K562 (cell line): Measurements from ENCODE around the gene BIN1. TPM values are rescaled to one million over a fixed set of nuclear protein-coding genes. Genes with fewer than 3 reads are reported as not detected.

Experiments used
- HINFP ChIP-seq: fragments of 450-650 bp; conservative IDR thresholded peaks from 2 replicates; pipeline ENCODE4 v1.6.1; 2016; ENCODE audit warnings: missing genetic modification characterization, low read depth, mild to moderate bottlenecking, control low read depth, missing compliant biosample characterization
- HLTF ChIP-seq: fragments of 450-650 bp; IDR thresholded peaks from 2 replicates; pipeline ENCODE4 v1.6.1; 2016
- ILK ChIP-seq: fragments of 450-650 bp; IDR thresholded peaks from 2 replicates; pipeline ENCODE4 v1.6.1; 2016; ENCODE audit warnings: missing genetic modification characterization, low read depth, mild to moderate bottlenecking, missing compliant biosample characterization, moderate library complexity, borderline replicate concordance
- MLX ChIP-seq, 2 experiments: fragments of 450-650 bp in 1 of 2; sonication (generic) in 1 of 2; formaldehyde crosslinking; conservative IDR thresholded peaks; 2 replicates each; pipeline versions ENCODE4 v1.4.0 to v1.8.1; 2020 to 2022; ENCODE audit warnings: mild to moderate bottlenecking in 1 of 2, missing genetic modification reagents in 1 of 2
- NR4A1 ChIP-seq, 2 experiments: fragments of 250-450 bp in 1 of 2; fragments of 450-650 bp in 1 of 2; sonication (Bioruptor Pico) in 1 of 2; IDR thresholded peaks; 2 replicates each; pipeline versions ENCODE4 v1.4.0 to v1.6.1; 2016 to 2020; ENCODE audit warnings: mild to moderate bottlenecking in 2 of 2, missing compliant biosample characterization in 1 of 2, missing genetic modification characterization in 1 of 2, moderate library complexity in 1 of 2
- OTX1 ChIP-seq: fragments of 450-650 bp; formaldehyde crosslinking; IDR thresholded peaks from 2 replicates; pipeline ENCODE4 v1.4.0; 2022; ENCODE audit warnings: mild to moderate bottlenecking
- PHF20 ChIP-seq: fragments of 450-650 bp; IDR thresholded peaks from 2 replicates; pipeline ENCODE4 v1.6.1; 2018; ENCODE audit not compliant: partially characterized antibody
- SIN3B ChIP-seq: fragments of 450-650 bp; IDR thresholded peaks from 2 replicates; pipeline ENCODE4 v1.6.1; 2017; ENCODE audit warnings: low read depth, mild to moderate bottlenecking, moderate library complexity
- SPI1 ChIP-seq: IDR thresholded peaks from 2 replicates; pipeline ENCODE4 v1.6.1; 2011; ENCODE audit warnings: low read depth, low read length, control low read depth, borderline replicate concordance
- TEAD2 ChIP-seq: fragments of 450-650 bp; IDR thresholded peaks from 2 replicates; pipeline ENCODE4 v1.6.1; 2016; ENCODE audit warnings: missing genetic modification characterization, control low read depth, missing compliant biosample characterization
- TOE1 ChIP-seq, 2 experiments: fragments of 450-650 bp in 1 of 2; sonication (generic) in 1 of 2; formaldehyde crosslinking in 1 of 2; IDR thresholded peaks; 2 replicates each; pipeline versions ENCODE4 v1.7.1 to v1.8.0; 2016 to 2022; ENCODE audit warnings: borderline replicate concordance in 2 of 2, mild to moderate bottlenecking in 2 of 2, antibody characterized with exemption in 1 of 2, inconsistent platforms in 1 of 2, low read depth in 1 of 2, missing genetic modification reagents in 1 of 2, moderate library complexity in 1 of 2
- XRCC3 ChIP-seq: fragments of 450-650 bp; IDR thresholded peaks from 2 replicates; pipeline ENCODE4 v1.6.1; 2017; ENCODE audit warnings: mild to moderate bottlenecking, moderate library complexity
- ZBTB40 ChIP-seq, 2 experiments: fragments of 450-650 bp in 1 of 2; sonication (generic) in 1 of 2; formaldehyde crosslinking in 1 of 2; IDR thresholded peaks; 2 replicates each; pipeline versions ENCODE4 v1.7.1 to v1.9.0; 2016 to 2022; ENCODE audit warnings: inconsistent platforms in 1 of 2, mild to moderate bottlenecking in 1 of 2, missing genetic modification reagents in 1 of 2
- ZFPM2 ChIP-seq: fragments of 250-450 bp; sonication (Bioruptor Pico); IDR thresholded peaks from 2 replicates; pipeline ENCODE4 v1.5.1; 2022; ENCODE audit warnings: mild to moderate bottlenecking
- ZNF24 ChIP-seq: fragments of 450-650 bp; IDR thresholded peaks from 2 replicates; pipeline ENCODE4 v1.6.1; 2016
- ZNF586 ChIP-seq: fragments of 450-650 bp; formaldehyde crosslinking; conservative IDR thresholded peaks from 2 replicates; pipeline ENCODE4 v1.4.0; 2020; ENCODE audit warnings: mild to moderate bottlenecking, moderate library complexity
- polyA plus RNA-seq, 8 experiments: library from polyadenylated mRNA; depleted of rRNA in 4 of 8; stranded (reverse) in 5 of 8; unstranded in 3 of 8; fragments of >200 nt; fragmentation: Nextera tagmentation in 2 of 8; fragmentation: Illumina TruSeq in 1 of 8; extraction: Ambion mirVana in 2 of 8; extraction: Trizol in 1 of 8; gene quantifications; 2 replicates each; pipeline versions ENCODE4 v1.2.1 to v1.2.3, GENCODE V29; 2011 to 2014; ENCODE audit warnings: inconsistent platforms in 1 of 8, missing spikeins in 1 of 8
- total RNA-seq, 7 experiments: library from RNA; depleted of rRNA in 6 of 7; stranded (reverse); fragments of >200 nt in 6 of 7; fragmentation: Illumina TruSeq in 2 of 7; extraction: Trizol in 2 of 7; gene quantifications; 2 replicates each; pipeline versions ENCODE4 v1.2.1 to v1.2.3, GENCODE V29; 2011 to 2021; ENCODE audit warnings: low replicate concordance in 1 of 7

The BIN1 gene
- total and polyA plus RNA-seq, 9 of the 15 experiments (the other 6 are each of a cell fraction or from before 2014, with no cell fraction given) = 0.04 to 2.8 (median 0.79) TPM; not detected in 1

GRCh38 chr2:127064642-127065250 is 42.2 kb downstream of the BIN1 start (continued):
- TF ChIP-seq ZNF24 = no peak; the same call in 1 of the 2 replicates
- no peak for TF ChIP-seq SPI1
- no peak for TF ChIP-seq ZNF586 (CRISPR knock-in tag)
- TF ChIP-seq ILK (tag) = no peak
- TF ChIP-seq MLX (CRISPR knock-in tag; conservative IDR thresholded peaks at IDR 0.05) = peak in 1 of 2 experiments; percentile 29; a peak in 1 of 4 replicates
- no peak for TF ChIP-seq PHF20
- TF ChIP-seq HINFP (tag) = no peak
- no peak for TF ChIP-seq ZBTB40 (IDR thresholded peaks at IDR 0.05)
- TF ChIP-seq ZBTB40 (CRISPR knock-in tag; IDR thresholded peaks at IDR 0.05) = no peak
- no peak for TF ChIP-seq TEAD2 (tag)
- peak; percentile 18; the same call in 1 of the 2 replicates for TF ChIP-seq HLTF
- TF ChIP-seq SIN3B = 0 out of 2 replicates have a peak, but pooled peaks have one; percentile 13
- no peak for TF ChIP-seq OTX1
- TF ChIP-seq TOE1 (IDR thresholded peaks at IDR 0.05; ENCODE audit: borderline replicate concordance) = no peak
- TF ChIP-seq TOE1 (CRISPR knock-in tag; IDR thresholded peaks at IDR 0.05; ENCODE audit: borderline replicate concordance, low read depth) = no peak
- no peak for TF ChIP-seq ZFPM2
- no peak for TF ChIP-seq XRCC3
- no peak for TF ChIP-seq NR4A1 (CRISPR knock-in tag; IDR thresholded peaks at IDR 0.05)
- TF ChIP-seq NR4A1 (tag; IDR thresholded peaks at IDR 0.05) = peak; percentile 79; the same call in 1 of the 2 replicates
